NCI-H82 treated with DMSO at 0.1 percent for 48 hours (cell line): ENCODE results near the gene PTPN1.

Experiments
- DNase-seq: peaks from one replicate; lab custom pipeline; 2025; ENCODE audit not compliant: unreplicated experiment; lab: John Stamatoyannopoulos, UW

PTPN1 gene

DNA sequence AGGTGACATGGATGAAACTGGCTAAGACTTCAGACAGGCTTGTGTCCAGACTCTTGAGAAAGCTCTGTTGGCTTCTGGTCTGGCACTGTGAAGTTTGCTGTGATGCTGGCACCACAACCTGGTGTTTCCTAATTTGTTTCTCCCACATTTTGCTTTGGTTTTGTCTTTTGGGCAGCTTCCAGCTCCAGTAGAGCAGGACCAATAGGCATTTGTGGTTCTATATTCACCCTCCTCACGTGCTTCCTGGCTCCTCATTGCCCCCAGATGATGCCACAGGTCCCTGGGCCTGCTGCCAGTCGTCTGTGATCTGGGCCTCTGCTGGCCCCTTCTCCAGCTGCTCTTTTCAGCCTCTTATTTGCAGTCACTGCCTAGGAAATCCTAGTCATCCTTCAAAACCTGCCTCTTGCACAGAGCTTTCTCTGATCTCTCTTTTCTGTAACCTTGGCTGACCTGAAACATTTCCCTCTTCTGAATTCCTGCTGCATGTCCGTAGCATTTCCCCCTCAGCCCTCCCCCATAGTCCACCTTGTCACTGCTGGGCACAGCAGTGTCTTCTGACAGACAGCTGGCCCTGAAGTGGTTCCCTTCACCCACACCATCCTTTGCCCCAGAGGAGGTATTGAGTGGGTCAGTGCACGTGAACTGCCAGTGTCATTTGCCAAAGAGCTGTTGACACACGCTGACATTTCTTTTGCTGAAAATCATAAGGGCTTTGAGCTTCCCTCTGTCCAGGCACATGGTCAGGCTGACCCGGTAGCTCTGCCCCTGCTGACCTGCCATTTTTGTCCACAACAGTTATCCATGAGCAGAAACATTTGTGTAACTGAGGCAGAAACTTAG lies 63.0 kb downstream of the PTPN1 start:
- no peak for DNase-seq

DNA sequence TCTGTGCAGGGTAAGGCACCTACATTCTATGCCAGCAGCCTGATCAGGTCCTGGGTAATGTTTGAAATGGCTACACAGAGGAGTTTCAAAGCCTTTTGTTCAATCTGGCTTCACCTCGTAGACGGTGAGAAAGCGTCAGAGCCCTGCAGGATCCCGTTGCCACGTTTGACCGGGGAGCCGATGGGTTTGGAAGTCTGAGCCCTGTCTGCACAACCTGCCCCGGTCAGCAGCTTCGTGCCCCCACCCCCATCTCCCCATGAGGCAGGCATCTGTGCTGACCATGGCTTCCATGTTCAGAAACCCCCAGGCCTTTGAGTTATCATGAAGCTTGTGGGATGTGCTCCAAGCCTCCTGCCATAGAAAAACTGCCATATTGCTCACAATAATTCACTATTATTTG lies 63.9 kb downstream of the PTPN1 start:
- DNase-seq, result no peak

DNA sequence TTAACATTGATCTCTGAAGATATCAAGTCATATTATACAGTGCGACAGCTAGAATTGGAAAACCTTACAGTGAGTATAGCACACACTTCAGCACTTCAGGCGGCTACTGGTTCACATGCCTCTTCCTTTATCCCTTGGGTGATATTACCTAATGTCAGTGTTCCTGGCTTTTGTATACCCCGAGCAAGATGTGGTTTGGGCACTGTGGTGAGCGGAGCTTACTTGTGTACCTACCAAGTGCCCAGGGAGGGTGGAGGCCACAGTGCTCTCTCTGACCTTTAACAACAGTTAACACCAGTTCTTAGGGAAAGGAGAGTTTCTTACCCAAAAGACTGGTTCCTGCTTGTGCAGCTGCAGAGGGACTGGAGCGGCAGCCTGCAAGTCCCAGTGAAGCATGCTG lies 64.4 kb downstream of the PTPN1 start:
- no peak for DNase-seq

- DNase-seq, result no peak
Observed at GRCh38 chr20:50575865-50576720, 65.9 kb downstream of the PTPN1 start.

GRCh38 chr20:50577175-50578018 lies 67.2 kb downstream of the PTPN1 start:
- no peak for DNase-seq

- DNase-seq, result no peak
Observed at GRCh38 chr20:50578061-50578777, 68.0 kb downstream of the PTPN1 start.

DNA sequence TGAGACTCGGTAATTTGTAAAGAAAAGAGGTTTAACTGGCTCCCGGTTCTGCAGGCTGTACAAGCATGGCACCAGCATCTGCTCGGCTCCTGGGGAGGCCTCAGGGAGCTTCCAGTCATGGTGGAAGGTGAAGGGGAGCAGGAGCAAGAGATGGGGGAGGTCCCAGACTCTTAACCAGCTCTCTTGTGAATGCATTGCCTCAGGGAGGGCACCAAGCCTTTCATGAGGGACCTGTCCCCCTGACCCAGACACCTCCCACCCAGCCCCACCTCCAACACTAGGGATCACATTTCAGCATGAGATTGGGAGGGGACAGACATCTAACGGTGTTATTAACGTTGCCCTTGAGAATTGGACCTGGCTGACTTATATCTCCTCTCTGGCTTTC lies 68.6 kb downstream of the PTPN1 start:
- no peak for DNase-seq

DNA sequence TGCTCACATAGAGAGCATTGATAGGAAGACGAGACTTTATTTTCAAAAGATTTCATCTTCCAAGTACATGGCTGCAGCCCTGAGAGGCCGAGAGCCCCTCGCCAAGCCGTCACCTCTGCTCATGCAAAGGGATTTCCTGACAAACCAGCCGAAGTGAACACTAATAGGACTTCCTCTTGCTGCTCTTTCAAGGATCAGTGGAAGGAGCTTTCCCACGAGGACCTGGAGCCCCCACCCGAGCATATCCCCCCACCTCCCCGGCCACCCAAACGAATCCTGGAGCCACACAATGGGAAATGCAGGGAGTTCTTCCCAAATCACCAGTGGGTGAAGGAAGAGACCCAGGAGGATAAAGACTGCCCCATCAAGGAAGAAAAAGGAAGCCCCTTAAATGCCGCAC lies 69.3 kb downstream of the PTPN1 start:
- DNase-seq, result no peak

DNA sequence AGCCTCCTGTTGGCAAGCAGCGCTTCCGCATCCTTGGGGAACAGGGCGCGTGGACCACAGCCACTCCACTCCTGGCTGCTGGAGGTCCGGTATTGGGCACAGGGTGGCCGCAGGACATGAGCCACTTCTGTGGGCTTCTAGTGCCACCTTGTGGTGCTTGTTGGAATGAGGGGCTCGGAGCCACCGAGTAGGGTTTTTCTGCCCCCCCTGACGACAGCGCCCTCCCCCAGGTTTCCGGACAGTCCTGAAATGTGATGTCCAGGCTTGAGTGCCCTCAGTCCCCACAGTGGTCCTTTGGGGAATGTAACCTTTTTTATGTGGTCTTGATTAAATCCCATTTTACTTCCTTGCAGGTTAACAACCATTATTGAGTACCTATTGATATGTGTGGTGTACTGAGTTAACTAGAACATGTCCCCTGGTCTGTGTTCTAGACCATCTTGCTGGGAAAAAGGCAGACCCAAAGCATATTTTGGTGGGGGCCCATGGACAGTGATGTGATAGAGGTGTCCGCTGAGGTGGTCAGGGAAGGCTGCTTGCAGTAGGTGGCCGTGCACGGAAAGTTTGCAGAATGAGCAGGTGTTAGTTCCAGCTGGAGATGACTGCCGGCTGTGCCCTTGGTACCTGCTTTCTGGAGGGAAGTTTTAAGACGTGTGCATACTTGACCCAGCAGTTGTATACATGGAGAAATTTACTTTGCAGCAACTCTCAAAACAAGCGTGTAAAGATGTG lies 70.0 kb downstream of the PTPN1 start:
- no peak for DNase-seq

GRCh38 chr20:50580842-50581544 lies 70.8 kb downstream of the PTPN1 start:
- DNase-seq, result no peak

DNA sequence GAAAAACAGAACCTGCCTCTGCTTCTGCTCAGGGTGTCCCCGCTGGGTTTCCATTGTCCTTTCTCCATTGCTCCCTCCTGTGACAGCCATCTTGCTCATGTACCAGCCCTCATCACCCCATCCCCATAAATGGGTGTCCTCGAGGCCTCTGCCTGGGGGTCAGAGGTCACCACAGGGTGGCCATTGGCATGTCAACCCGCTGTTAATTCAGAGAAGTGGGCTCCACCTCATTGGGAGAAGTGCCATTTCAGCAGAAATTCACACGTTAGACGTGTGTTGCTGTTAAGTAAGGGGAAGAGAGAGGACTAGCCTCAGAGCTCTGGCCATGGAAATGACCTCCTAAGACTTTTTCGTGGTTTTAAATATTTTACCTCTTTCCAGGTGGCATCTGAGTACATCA lies 71.9 kb downstream of the PTPN1 start:
- DNase-seq, result no peak

GRCh38 chr20:50582591-50583234 lies 72.5 kb downstream of the PTPN1 start:
- no peak for DNase-seq

DNA sequence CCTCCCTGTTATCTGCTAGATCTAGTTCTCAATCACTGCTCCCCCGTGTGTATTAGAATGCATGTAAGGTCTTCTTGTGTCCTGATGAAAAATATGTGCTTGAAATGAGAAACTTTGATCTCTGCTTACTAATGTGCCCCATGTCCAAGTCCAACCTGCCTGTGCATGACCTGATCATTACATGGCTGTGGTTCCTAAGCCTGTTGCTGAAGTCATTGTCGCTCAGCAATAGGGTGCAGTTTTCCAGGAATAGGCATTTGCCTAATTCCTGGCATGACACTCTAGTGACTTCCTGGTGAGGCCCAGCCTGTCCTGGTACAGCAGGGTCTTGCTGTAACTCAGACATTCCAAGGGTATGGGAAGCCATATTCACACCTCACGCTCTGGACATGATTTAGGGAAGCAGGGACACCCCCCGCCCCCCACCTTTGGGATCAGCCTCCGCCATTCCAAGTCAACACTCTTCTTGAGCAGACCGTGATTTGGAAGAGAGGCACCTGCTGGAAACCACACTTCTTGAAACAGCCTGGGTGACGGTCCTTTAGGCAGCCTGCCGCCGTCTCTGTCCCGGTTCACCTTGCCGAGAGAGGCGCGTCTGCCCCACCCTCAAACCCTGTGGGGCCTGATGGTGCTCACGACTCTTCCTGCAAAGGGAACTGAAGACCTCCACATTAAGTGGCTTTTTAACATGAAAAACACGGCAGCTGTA lies 73.4 kb downstream of the PTPN1 start:
- DNase-seq, result no peak

- no peak for DNase-seq
Observed at GRCh38 chr20:50584687-50585086, 74.5 kb downstream of the PTPN1 start.

- no peak for DNase-seq
Observed at GRCh38 chr20:50585214-50585613, 75.0 kb downstream of the PTPN1 start.

- DNase-seq, result no peak
Observed at GRCh38 chr20:50585678-50586077, 75.5 kb downstream of the PTPN1 start.

GRCh38 chr20:50586531-50587232 lies 76.5 kb downstream of the PTPN1 start:
- DNase-seq, result no peak
